K562 (cell line): ENCODE measurements around the gene ABHD3. TPM values are rescaled to one million over a fixed set of nuclear protein-coding genes. Genes with fewer than 3 reads are reported as not detected.

Source experiments
- ATF1 ChIP-seq, 2 experiments: fragments of 450-650 bp in 1 of 2; IDR thresholded peaks; 2 replicates each; pipeline ENCODE4 v1.6.1; 2016; ENCODE audit warnings: missing compliant biosample characterization in 1 of 2, missing genetic modification characterization in 1 of 2
- BRD4 ChIP-seq: fragments of 200-600 bp; sonication (generic); IDR thresholded peaks from 2 replicates; pipeline ENCODE4 v1.6.1; 2017; ENCODE audit warnings: inconsistent platforms
- CBFA2T2 ChIP-seq: fragments of 450-650 bp; conservative IDR thresholded peaks from 2 replicates; pipeline ENCODE4 v1.6.1; 2017; ENCODE audit warnings: mild to moderate bottlenecking
- CEBPB ChIP-seq: fragments of 450-650 bp; IDR thresholded peaks from 2 replicates; pipeline ENCODE4 v1.6.1; 2016; ENCODE audit warnings: missing genetic modification characterization, missing compliant biosample characterization
- CTCF ChIP-seq, 3 experiments: IDR thresholded peaks in 2 of 3; conservative IDR thresholded peaks in 1 of 3; 2 replicates each; pipeline ENCODE4 v1.5.1; 2011 to 2012; ENCODE audit warnings: low read length in 3 of 3, mild to moderate bottlenecking in 3 of 3, control low read depth in 2 of 3, improper control_type of control experiment in 1 of 3, inconsistent platforms in 1 of 3, low read depth in 1 of 3, mixed read lengths in 1 of 3, moderate library complexity in 1 of 3; ENCODE audit not compliant: insufficient read depth in 2 of 3
- ELF1 ChIP-seq: fragments of 200-800 bp; sonication (Bioruptor generic); IDR thresholded peaks from 2 replicates; pipeline ENCODE4 v1.6.1; 2016; ENCODE audit warnings: missing genetic modification characterization, missing compliant biosample characterization
- GABPA ChIP-seq: fragments of 200-800 bp; sonication (Bioruptor generic); conservative IDR thresholded peaks from 2 replicates; pipeline ENCODE4 v1.6.1; 2016; ENCODE audit warnings: low read depth, missing genetic modification characterization, missing compliant biosample characterization
- HBP1 ChIP-seq: fragments of 450-650 bp; formaldehyde crosslinking; IDR thresholded peaks from 2 replicates; pipeline ENCODE4 v1.4.0; 2022; ENCODE audit warnings: missing genetic modification characterization
- HDAC1 ChIP-seq, 2 experiments: fragments of 450-650 bp; IDR thresholded peaks; 2 replicates each; pipeline ENCODE4 v1.6.1; 2016 to 2017; ENCODE audit warnings: inconsistent platforms in 1 of 2, mild to moderate bottlenecking in 1 of 2, moderate library complexity in 1 of 2
- HNRNPLL ChIP-seq: fragments of 200-400 bp; formaldehyde crosslinking; IDR thresholded peaks from 2 replicates; pipeline ENCODE4 v1.6.1; 2017; ENCODE audit warnings: low read length, low read depth, mild to moderate bottlenecking; ENCODE audit not compliant: poor library complexity, severe bottlenecking
- KDM2B ChIP-seq: fragments of 250-450 bp; sonication (Bioruptor Pico); IDR thresholded peaks from 2 replicates; pipeline ENCODE4 v1.8.0; 2021; ENCODE audit warnings: mild to moderate bottlenecking, moderate library complexity
- NFE2L1 ChIP-seq: fragments of 450-650 bp; IDR thresholded peaks from 2 replicates; pipeline ENCODE4 v1.6.1; 2016; ENCODE audit warnings: missing genetic modification characterization, low read depth, mild to moderate bottlenecking, missing compliant biosample characterization, moderate library complexity, borderline replicate concordance
- POLR2G ChIP-seq: fragments of 200-400 bp; formaldehyde crosslinking; IDR thresholded peaks from 2 replicates; pipeline ENCODE4 v1.6.1; 2017; ENCODE audit warnings: low read depth, mild to moderate bottlenecking, antibody characterized with exemption, low read length, moderate library complexity
- RAD51 ChIP-seq: fragments of 450-650 bp; IDR thresholded peaks from 2 replicates; pipeline ENCODE4 v1.7.1; 2016; ENCODE audit warnings: low read depth, mild to moderate bottlenecking, borderline replicate concordance
- SIN3A ChIP-seq, 2 experiments: fragments of 150-350 bp in 1 of 2; IDR thresholded peaks; 2 replicates each; pipeline ENCODE4 v1.6.1; 2011 to 2016; ENCODE audit warnings: borderline replicate concordance in 2 of 2, low read depth in 2 of 2, low read length in 2 of 2, mild to moderate bottlenecking in 2 of 2, moderate library complexity in 2 of 2; ENCODE audit not compliant: control insufficient read depth in 1 of 2
- U2AF1 ChIP-seq: fragments of 200-400 bp; formaldehyde crosslinking; optimal IDR thresholded peaks from 2 replicates; pipeline ENCODE3; 2017; ENCODE audit warnings: mild to moderate bottlenecking, low read depth, low read length, moderate library complexity
- YY1 ChIP-seq, 3 experiments: IDR thresholded peaks; 2 replicates each; pipeline ENCODE4 v1.6.1; 2011; ENCODE audit warnings: low read length in 2 of 3, mild to moderate bottlenecking in 2 of 3, moderate library complexity in 2 of 3, borderline replicate concordance in 1 of 3, control low read depth in 1 of 3, low read depth in 1 of 3; ENCODE audit not compliant: insufficient read depth in 3 of 3, insufficient replicate concordance in 2 of 3, control insufficient read depth in 1 of 3, insufficient read length in 1 of 3; ENCODE audit errors: extremely low read depth in 1 of 3
- ZNF764 ChIP-seq: fragments of 250-450 bp; sonication (Bioruptor Pico); IDR thresholded peaks from 2 replicates; pipeline ENCODE4 v1.4.0; 2020; ENCODE audit warnings: low read depth, mild to moderate bottlenecking, moderate library complexity
- polyA plus RNA-seq, 8 experiments: library from polyadenylated mRNA; depleted of rRNA in 4 of 8; stranded (reverse) in 5 of 8; unstranded in 3 of 8; fragments of >200 nt; fragmentation: Nextera tagmentation in 2 of 8; fragmentation: Illumina TruSeq in 1 of 8; extraction: Ambion mirVana in 2 of 8; extraction: Trizol in 1 of 8; gene quantifications; 2 replicates each; pipeline versions ENCODE4 v1.2.1 to v1.2.3, GENCODE V29; 2011 to 2014; ENCODE audit warnings: inconsistent platforms in 1 of 8, missing spikeins in 1 of 8
- total RNA-seq, 7 experiments: library from RNA; depleted of rRNA in 6 of 7; stranded (reverse); fragments of >200 nt in 6 of 7; fragmentation: Illumina TruSeq in 2 of 7; extraction: Trizol in 2 of 7; gene quantifications; 2 replicates each; pipeline versions ENCODE4 v1.2.1 to v1.2.3, GENCODE V29; 2011 to 2021; ENCODE audit warnings: low replicate concordance in 1 of 7

The ABHD3 gene
- total and polyA plus RNA-seq, 9 of the 15 experiments (the other 6 are each of a cell fraction or from before 2014, with no cell fraction given) = 6.3 to 38.8 (median 19.4) TPM

- peak in 1 of 3 experiments; percentile 12; a peak in 1 of 6 replicates for TF ChIP-seq CTCF (IDR thresholded peaks at IDR 0.05 in 2 of 3, conservative IDR thresholded peaks at IDR 0.05 in 1 of 3; ENCODE audit: insufficient read depth in 2 of 3, low read depth in 1 of 3, low read length in 3 of 3)
- TF ChIP-seq POLR2G = peak; percentile 80
- TF ChIP-seq GABPA (tag) = peak; percentile 40; the same call in 1 of the 2 replicates
- TF ChIP-seq U2AF1 = no peak
- TF ChIP-seq ELF1 (tag) = peak; percentile 53; the same call in 1 of the 2 replicates
- 0 out of 2 replicates have a peak, but pooled peaks have one; percentile 71 for TF ChIP-seq KDM2B (CRISPR knock-in tag)
- TF ChIP-seq SIN3A (IDR thresholded peaks at IDR 0.05; ENCODE audit: borderline replicate concordance in 2 of 2, control insufficient read depth in 1 of 2, low read depth in 2 of 2, low read length in 2 of 2) = peak; percentile 12 to 61; a peak in 1 of 4 replicates
- TF ChIP-seq NFE2L1 (tag) = no peak
- no peak for TF ChIP-seq ATF1 (CRISPR knock-in tag; IDR thresholded peaks at IDR 0.05)
- peak; percentile 32; the same call in 1 of the 2 replicates for TF ChIP-seq ATF1 (tag; IDR thresholded peaks at IDR 0.05)
- TF ChIP-seq HNRNPLL = peak; percentile 39
- 0 out of 2 replicates have a peak, but pooled peaks have one; percentile 46 for TF ChIP-seq ZNF764 (CRISPR knock-in tag)
- TF ChIP-seq YY1 (IDR thresholded peaks at IDR 0.05; ENCODE audit: borderline replicate concordance in 1 of 3, control insufficient read depth in 1 of 3, extremely low read depth in 1 of 3, insufficient read depth in 3 of 3, insufficient read length in 1 of 3, insufficient replicate concordance in 2 of 3, low read depth in 1 of 3, low read length in 2 of 3) = peak in 1 of 3 experiments; percentile 48
- 0 out of 4 replicates have a peak, but pooled peaks of 1 of the 2 experiments have one; percentile 28 for TF ChIP-seq HDAC1 (IDR thresholded peaks at IDR 0.05)
- TF ChIP-seq BRD4 = peak; percentile 42; the same call in 1 of the 2 replicates
- no peak for TF ChIP-seq CBFA2T2
- peak; percentile 98 for TF ChIP-seq CEBPB (tag)
- TF ChIP-seq RAD51 = no peak
- 0 out of 2 replicates have a peak, but pooled peaks have one; percentile 34 for TF ChIP-seq HBP1 (CRISPR knock-in tag)
Measured at GRCh38 chr18:21740538-21741311, 36.2 kb upstream of the ABHD3 start, which contains the start of gene MIB1 (continued).
